Inflammatory macrophage (primary cell): ENCODE data around the gene ABRAXAS1.
A peak's percentile ranks its signal among the peaks of the same experiment; 100 is the strongest.

Experiments
- DNase-seq, 2 donors: peaks; one replicate each; pipeline ENCODE4 v3.0.0-alpha.2; 2020 to 2022

Gene ABRAXAS1

GRCh38 chr4:83449009-83449408 is 35.9 kb downstream of the ABRAXAS1 start:
- DNase-seq: no peak

DNA sequence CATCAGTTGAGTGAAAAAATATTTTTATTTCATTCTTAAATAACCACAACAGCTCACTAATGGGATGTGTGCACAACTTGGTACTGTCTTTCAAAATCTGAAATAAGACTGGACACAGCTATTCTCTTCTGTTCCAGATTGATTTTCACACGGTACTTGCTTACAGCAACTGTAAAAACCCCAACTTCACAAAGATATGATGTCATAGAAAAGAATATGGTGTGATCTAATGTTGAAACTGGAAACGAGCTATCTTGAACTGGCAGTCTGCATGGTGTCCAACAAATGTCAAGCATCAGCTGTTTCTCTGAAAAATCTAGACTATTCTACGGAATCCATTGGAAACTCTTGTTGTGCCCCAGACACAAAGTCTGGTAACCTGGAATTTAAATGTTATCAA is 44.0 kb downstream of the ABRAXAS1 start:
- no peak for DNase-seq

GRCh38 chr4:83440148-83440814 is 44.6 kb downstream of the ABRAXAS1 start:
- no peak for DNase-seq

- no peak for DNase-seq
These were observed 46.2 kb downstream of the ABRAXAS1 start for GRCh38 chr4:83438719-83439118.

DNA sequence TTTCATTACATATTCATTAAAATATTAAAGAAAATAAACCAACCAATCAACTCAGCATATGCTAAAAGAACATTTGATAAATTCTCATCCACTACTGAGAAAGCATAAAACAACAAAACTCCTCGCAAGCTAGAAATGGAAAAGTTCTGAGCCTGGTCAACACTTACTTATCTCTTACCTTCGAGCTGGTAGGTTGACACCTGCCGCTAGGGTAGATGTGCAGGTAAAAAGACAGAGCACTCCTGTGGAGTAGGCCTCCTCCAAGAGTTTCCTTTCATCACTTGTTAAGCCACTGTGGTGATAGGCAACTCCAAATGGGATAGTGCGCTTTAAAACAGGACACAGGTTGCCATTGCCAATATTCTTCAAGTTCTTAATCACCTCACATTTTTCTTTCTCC is 48.2 kb downstream of the ABRAXAS1 start:
- no peak for DNase-seq

DNA sequence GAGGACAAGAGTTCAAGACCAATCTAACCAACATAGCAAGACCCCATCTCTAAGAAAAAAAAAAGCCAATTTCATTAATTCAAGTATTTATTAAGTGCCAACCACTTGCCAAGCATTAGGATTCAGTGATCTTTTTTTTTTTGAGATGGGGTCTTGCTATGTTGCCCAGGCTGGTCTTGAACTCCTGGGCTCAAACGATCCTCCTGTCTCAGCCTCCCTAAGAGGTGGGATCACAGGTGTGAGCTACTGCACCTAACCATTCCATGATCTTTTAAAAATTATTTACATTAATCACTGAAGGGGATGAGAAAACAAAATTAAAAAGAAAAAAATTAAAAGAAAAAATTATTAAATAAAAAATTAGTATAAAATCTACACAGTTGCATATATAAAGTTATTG is 53.7 kb downstream of the ABRAXAS1 start:
- DNase-seq: no peak

DNA sequence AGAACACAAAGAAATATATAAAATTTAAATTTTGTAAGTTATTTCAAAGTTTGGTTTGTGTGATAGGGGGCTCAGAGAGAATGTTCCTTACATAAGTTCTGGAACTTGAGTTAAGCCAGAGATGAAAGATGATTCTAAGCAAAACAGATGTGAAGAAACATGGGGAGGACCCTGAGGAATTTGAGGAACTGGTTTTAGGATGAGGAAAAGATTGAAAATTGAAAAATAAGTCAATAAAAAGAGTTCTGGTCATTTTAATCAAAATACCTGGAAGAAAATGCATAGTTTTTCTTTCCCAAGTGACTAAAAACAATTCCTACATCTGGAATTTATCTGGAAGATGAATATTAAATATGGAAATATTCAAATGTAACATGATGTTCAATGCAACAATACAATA is 66.7 kb downstream of the ABRAXAS1 start:
- no peak for DNase-seq

- DNase-seq: no peak
These were observed 67.3 kb downstream of the ABRAXAS1 start for GRCh38 chr4:83417566-83417965.

GRCh38 chr4:83413676-83414075 is 71.2 kb downstream of the ABRAXAS1 start:
- peak in 1 of 2 donors; percentile 8 for DNase-seq
